ENCODE data around the gene MET. TPM values are rescaled to one million over a fixed set of nuclear protein-coding genes. Genes with fewer than 3 reads are reported as not detected.
"Not testable (repeated sequence)": the region's sequence is repeated elsewhere in the genome, so short reads cannot be mapped to it uniquely, and the experiment has no call there.

The MET gene
- total RNA-seq, 1 experiment from 2014 or later, result 8.3 TPM

- Histone ChIP-seq H3K36me3 (peaks cover 2% of the 10 kb centered on the region; the same call in 1 of the 2 replicates), H3K4me1 (replicated peaks) (no peaks in the 10 kb centered on the region), H3K9me3 (replicated peaks) (no peaks in the 10 kb centered on the region), H3K27me3 (replicated peaks) (no peaks in the 10 kb centered on the region; the same call in none of the 2 replicates), H3K27ac (no peak overlapping the region), H3K4me3 (no peak overlapping the region)
- no peak for DNase-seq (ENCODE audit: low read depth in 1 of 2, low spot score in 2 of 2)
These were observed 69.8 kb downstream of the MET start for GRCh38 chr7:116741625-116742316.

- no peaks in the 10 kb centered on the region for H3K4me1 ChIP-seq (replicated peaks)
- no peak overlapping the region for H3K4me3 ChIP-seq
- no peak overlapping the region for H3K27ac ChIP-seq
- peaks cover 2% of the 10 kb centered on the region; the same call in 1 of the 2 replicates for H3K36me3 ChIP-seq
- no peaks in the 10 kb centered on the region; the same call in none of the 2 replicates for H3K27me3 ChIP-seq (replicated peaks)
- no peak for DNase-seq (ENCODE audit: low read depth in 1 of 2, low spot score in 2 of 2)
- no peaks in the 10 kb centered on the region for H3K9me3 ChIP-seq (replicated peaks)
These were observed 70.6 kb downstream of the MET start for GRCh38 chr7:116742641-116743040.

- H3K36me3 ChIP-seq; H3K4me3 ChIP-seq; H3K9me3 ChIP-seq (replicated peaks); H3K4me1 ChIP-seq (replicated peaks); H3K27me3 ChIP-seq (replicated peaks); DNase-seq (ENCODE audit: low read depth in 1 of 2, low spot score in 2 of 2); H3K27ac ChIP-seq: not testable (repeated sequence)
These were observed 71.8 kb downstream of the MET start for GRCh38 chr7:116743835-116744234.

GRCh38 chr7:116746388-116746787 lies 74.4 kb downstream of the MET start:
- H3K4me1 ChIP-seq (replicated peaks); H3K27ac ChIP-seq; DNase-seq (ENCODE audit: low read depth in 1 of 2, low spot score in 2 of 2); H3K4me3 ChIP-seq; H3K36me3 ChIP-seq; H3K27me3 ChIP-seq (replicated peaks); H3K9me3 ChIP-seq (replicated peaks): not testable (repeated sequence)

- not testable (repeated sequence) for H3K27ac ChIP-seq; H3K36me3 ChIP-seq; H3K4me3 ChIP-seq; H3K9me3 ChIP-seq (replicated peaks); H3K4me1 ChIP-seq (replicated peaks); DNase-seq (ENCODE audit: low read depth in 1 of 2, low spot score in 2 of 2); H3K27me3 ChIP-seq (replicated peaks)
These were observed 79.1 kb downstream of the MET start for GRCh38 chr7:116751070-116751469.

GRCh38 chr7:116752305-116753074 lies 80.5 kb downstream of the MET start:
- H3K9me3 ChIP-seq (replicated peaks), result no peaks in the 10 kb centered on the region

GRCh38 chr7:116753130-116753529 lies 81.1 kb downstream of the MET start:
- no peak overlapping the region for H3K4me3 ChIP-seq
- no peaks in the 10 kb centered on the region for H3K36me3 ChIP-seq
- no peaks in the 10 kb centered on the region for H3K27me3 ChIP-seq (replicated peaks)
- H3K9me3 ChIP-seq (replicated peaks), result no peaks in the 10 kb centered on the region
- no peak for DNase-seq (ENCODE audit: low read depth in 1 of 2, low spot score in 2 of 2)
- no peak overlapping the region for H3K27ac ChIP-seq
- H3K4me1 ChIP-seq (replicated peaks), result no peaks in the 10 kb centered on the region

More at GRCh38 chr7:116752305-116753074, 80.5 kb downstream of the MET start:
- DNase-seq (ENCODE audit: low read depth in 1 of 2, low spot score in 2 of 2), result no peak
- Histone ChIP-seq H3K4me3 (no peak overlapping the region), H3K4me1 (replicated peaks) (no peaks in the 10 kb centered on the region), H3K27me3 (replicated peaks) (no peaks in the 10 kb centered on the region), H3K27ac (no peak overlapping the region), H3K36me3 (no peaks in the 10 kb centered on the region)

GRCh38 chr7:116754186-116754585 lies 82.2 kb downstream of the MET start:
- Histone ChIP-seq H3K27ac (no peak overlapping the region), H3K27me3 (replicated peaks) (no peaks in the 10 kb centered on the region), H3K9me3 (replicated peaks) (no peaks in the 10 kb centered on the region), H3K4me1 (replicated peaks) (no peaks in the 10 kb centered on the region), H3K36me3 (no peaks in the 10 kb centered on the region), H3K4me3 (no peak overlapping the region)
- DNase-seq (ENCODE audit: low read depth in 1 of 2, low spot score in 2 of 2), result no peak

- no peak for DNase-seq (ENCODE audit: low read depth in 1 of 2, low spot score in 2 of 2)
- no peak overlapping the region for H3K27ac ChIP-seq
- no peaks in the 10 kb centered on the region for H3K9me3 ChIP-seq (replicated peaks)
- H3K4me1 ChIP-seq (replicated peaks), result no peaks in the 10 kb centered on the region
- H3K27me3 ChIP-seq (replicated peaks), result no peaks in the 10 kb centered on the region
- H3K4me3 ChIP-seq, result no peak overlapping the region
- H3K36me3 ChIP-seq, result no peaks in the 10 kb centered on the region
These were observed 85.3 kb downstream of the MET start for GRCh38 chr7:116757283-116757682.

- not testable (repeated sequence) for H3K27ac ChIP-seq; DNase-seq (ENCODE audit: low read depth in 1 of 2, low spot score in 2 of 2); H3K27me3 ChIP-seq (replicated peaks); H3K36me3 ChIP-seq; H3K4me1 ChIP-seq (replicated peaks); H3K9me3 ChIP-seq (replicated peaks); H3K4me3 ChIP-seq
These were observed 87.6 kb downstream of the MET start for GRCh38 chr7:116759642-116760041.

GRCh38 chr7:116762971-116763370 lies 91.0 kb downstream of the MET start:
- Histone ChIP-seq H3K9me3 (replicated peaks) (no peaks in the 10 kb centered on the region), H3K27ac (no peak overlapping the region), H3K36me3 (no peaks in the 10 kb centered on the region), H3K4me1 (replicated peaks) (no peaks in the 10 kb centered on the region), H3K27me3 (replicated peaks) (no peaks in the 10 kb centered on the region), H3K4me3 (no peak overlapping the region)
- no peak for DNase-seq (ENCODE audit: low read depth in 1 of 2, low spot score in 2 of 2)

GRCh38 chr7:116763647-116764046 lies 91.7 kb downstream of the MET start:
- H3K27ac ChIP-seq, result no peak overlapping the region
- no peaks in the 10 kb centered on the region for H3K27me3 ChIP-seq (replicated peaks)
- H3K36me3 ChIP-seq, result no peaks in the 10 kb centered on the region
- no peak overlapping the region for H3K4me3 ChIP-seq
- no peak for DNase-seq (ENCODE audit: low read depth in 1 of 2, low spot score in 2 of 2)
- H3K4me1 ChIP-seq (replicated peaks), result no peaks in the 10 kb centered on the region
- H3K9me3 ChIP-seq (replicated peaks), result no peaks in the 10 kb centered on the region

GRCh38 chr7:116766881-116767280 lies 94.9 kb downstream of the MET start:
- peaks cover 18% of the 10 kb centered on the region for H3K4me1 ChIP-seq (replicated peaks)
- no peaks in the 10 kb centered on the region for H3K36me3 ChIP-seq
- no peak overlapping the region for H3K4me3 ChIP-seq
- H3K27ac ChIP-seq, result no peak overlapping the region
- no peak for DNase-seq (ENCODE audit: low read depth in 1 of 2, low spot score in 2 of 2)
- no peaks in the 10 kb centered on the region for H3K27me3 ChIP-seq (replicated peaks)
- H3K9me3 ChIP-seq (replicated peaks), result no peaks in the 10 kb centered on the region

- no peak overlapping the region for H3K4me3 ChIP-seq
- no peaks in the 10 kb centered on the region for H3K36me3 ChIP-seq
- H3K9me3 ChIP-seq (replicated peaks), result no peaks in the 10 kb centered on the region
- DNase-seq (ENCODE audit: low read depth in 1 of 2, low spot score in 2 of 2), result no peak
- H3K4me1 ChIP-seq (replicated peaks), result peaks cover 33% of the 10 kb centered on the region
- no peaks in the 10 kb centered on the region for H3K27me3 ChIP-seq (replicated peaks)
- H3K27ac ChIP-seq, result no peak overlapping the region
These were observed 97.5 kb downstream of the MET start for GRCh38 chr7:116769546-116769945.

All from SJSA1 (cell line).